B cell (primary cell): ENCODE results near the gene MRPL1. TPM values are rescaled to one million over a fixed set of nuclear protein-coding genes. Genes with fewer than 3 reads are reported as not detected.

ENCODE experiments used
- ATAC-seq: fragments of 200-7000 bp; cut with Tn5 transposase; one replicate; pipeline ENCODE4 v1.10.0; 2021; ENCODE audit warnings: low read depth, mild to moderate bottlenecking, moderate number of reproducible peaks, moderate library complexity
- CTCF ChIA-PET: fragments of 350-600 bp; sonication (Branson Sonifier 250); formaldehyde crosslinking; loops from one replicate; lab custom pipeline; 2021; ENCODE audit warnings: antibody characterized with exemption, inconsistent platforms; lab: Charles Lee
- POLR2A ChIA-PET: fragments of 350-600 bp; sonication (Branson Sonifier 250); formaldehyde crosslinking; loops from one replicate; lab custom pipeline; 2021; ENCODE audit warnings: antibody characterized with exemption; lab: Charles Lee
- DNase-seq: peaks from one replicate; pipeline ENCODE4 v3.0.0; 2013
- H2AFZ ChIP-seq: 2 replicates; pipeline ENCODE4 v1.6.1; 2012; ENCODE audit warnings: mild to moderate bottlenecking, low read depth, low read length; ENCODE audit not compliant: insufficient read depth, poor library complexity, severe bottlenecking
- H3K27ac ChIP-seq, 2 donors: 1 replicate in 1 of 2; 2 replicates in 1 of 2; pipeline ENCODE4 v1.5.1; 2012 to 2013; ENCODE audit warnings: low read length in 2 of 2, mild to moderate bottlenecking in 2 of 2, moderate library complexity in 1 of 2
- H3K27me3 ChIP-seq, 4 experiments: fragments of 200-600 bp in 1 of 4; sonication (generic) in 1 of 4; replicated peaks in 1 of 4; 1 replicate in 2 of 4; 2 replicates in 2 of 4; pipeline versions ENCODE4 v1.6.1 to v1.7.0; 2013 to 2016; ENCODE audit warnings: low read length in 3 of 4, mild to moderate bottlenecking in 2 of 4, mixed read lengths in 1 of 4, moderate library complexity in 1 of 4; ENCODE audit not compliant: insufficient read depth in 4 of 4, control insufficient read depth in 3 of 4; ENCODE audit errors: control extremely low read depth in 1 of 4
- H3K36me3 ChIP-seq, 2 experiments: replicated peaks in 1 of 2; 1 replicate in 1 of 2; 2 replicates in 1 of 2; pipeline versions ENCODE4 v1.6.1 to v1.7.1; 2013; ENCODE audit warnings: low read length in 1 of 2; ENCODE audit not compliant: insufficient read depth in 2 of 2, control insufficient read depth in 1 of 2; ENCODE audit errors: control extremely low read depth in 1 of 2, extremely low read depth in 1 of 2
- H3K4me1 ChIP-seq, 2 donors: fragments of 200-600 bp in 1 of 2; sonication (generic) in 1 of 2; 1 replicate in 1 of 2; 2 replicates in 1 of 2; pipeline versions ENCODE4 v1.5.1 to v1.6.1; 2013 to 2017; ENCODE audit warnings: low read length in 2 of 2; ENCODE audit not compliant: control insufficient read depth in 2 of 2, insufficient read depth in 2 of 2
- H3K4me2 ChIP-seq: replicated peaks from 2 replicates; pipeline ENCODE3; 2012; ENCODE audit warnings: mild to moderate bottlenecking, low read depth, low read length; ENCODE audit not compliant: poor library complexity, severe bottlenecking
- H3K4me3 ChIP-seq, 5 experiments: fragments of 200-600 bp in 1 of 5; sonication (generic) in 1 of 5; 1 replicate in 3 of 5; 2 replicates in 2 of 5; pipeline versions ENCODE4 v1.5.1 to v1.7.0; 2011 to 2016; ENCODE audit warnings: low read length in 4 of 5, mild to moderate bottlenecking in 4 of 5, low read depth in 2 of 5, control low read depth in 1 of 5, moderate library complexity in 1 of 5; ENCODE audit not compliant: insufficient read depth in 1 of 5; ENCODE audit errors: control extremely low read depth in 1 of 5, extremely low read depth in 1 of 5
- H3K79me2 ChIP-seq: fragments of 200-600 bp; sonication (generic); one replicate; pipeline ENCODE4 v1.6.0; 2016; ENCODE audit warnings: low read length; ENCODE audit not compliant: control insufficient read depth, insufficient read depth
- H3K9ac ChIP-seq: fragments of 200-600 bp; sonication (generic); 2 replicates; pipeline ENCODE4 v1.6.1; 2017; ENCODE audit warnings: mild to moderate bottlenecking, low read length, moderate library complexity
- H3K9me3 ChIP-seq, 3 donors: one replicate each; pipeline versions ENCODE4 v1.6.1 to v1.7.1; 2013; ENCODE audit warnings: low read length in 2 of 3; ENCODE audit not compliant: control insufficient read depth in 2 of 3, insufficient read depth in 1 of 3; ENCODE audit errors: control extremely low read depth in 1 of 3
- H4K20me1 ChIP-seq: 2 replicates; pipeline ENCODE4 v1.6.0; 2012; ENCODE audit warnings: mild to moderate bottlenecking, low read length; ENCODE audit not compliant: insufficient read depth, control insufficient read depth, poor library complexity, severe bottlenecking
- H3K27ac Mint-ChIP-seq: one replicate; pipeline ENCODE4 v1.8.0; 2021; ENCODE audit warnings: mixed read lengths
- H3K27me3 Mint-ChIP-seq: one replicate; pipeline ENCODE4 v1.8.0; 2021; ENCODE audit warnings: mixed read lengths
- H3K4me1 Mint-ChIP-seq: one replicate; pipeline ENCODE4 v1.8.0; 2021; ENCODE audit warnings: mixed read lengths
- H3K4me3 Mint-ChIP-seq: one replicate; pipeline ENCODE4 v1.8.0; 2021; ENCODE audit warnings: mixed read lengths
- H3K9me3 Mint-ChIP-seq: one replicate; pipeline ENCODE4 v1.8.0; 2022; ENCODE audit warnings: mixed read lengths; ENCODE audit not compliant: insufficient read depth
- EZH2 ChIP-seq: IDR thresholded peaks from 2 replicates; pipeline ENCODE4 v1.6.1; 2012; ENCODE audit warnings: borderline replicate concordance, low read depth, mild to moderate bottlenecking, moderate library complexity, low read length; ENCODE audit not compliant: insufficient read depth, poor library complexity, severe bottlenecking
- WGBS: methylation state at CpG from one replicate; pipeline ENCODE4 v1.1.5; 2013; ENCODE audit warnings: missing lambda C conversion rate; ENCODE audit not compliant: insufficient coverage; 5-methylcytosine and 5-hydroxymethylcytosine counted together
- intact Hi-C: fragments of 100-400 bp; cut with micrococcal nuclease; formaldehyde crosslinking; loops from one replicate; pipeline ENCODE4 v1.10.0; 2022
- polyA plus RNA-seq: library from polyadenylated mRNA; depleted of rRNA; stranded (reverse); fragments of >200 nt; gene quantifications from 2 replicates; pipeline ENCODE4 v1.2.3, GENCODE V29; 2012
- total RNA-seq, 2 donors: library from RNA; stranded (reverse); fragments of 120-200 nt in 1 of 2; gene quantifications; 1 replicate in 1 of 2; 2 replicates in 1 of 2; pipeline versions ENCODE4 v1.2.3 to v1.2.4, GENCODE V29; 2013 to 2022
- TF ChIP-seq, protein P1 (sequence below): fragments of 200-600 bp; IDR thresholded peaks from one replicate; pipeline ENCODE4 v1.8.0; 2022; ENCODE audit warnings: antibody characterized with exemption, mild to moderate bottlenecking

The MRPL1 gene
- total and polyA plus RNA-seq, 2 donors (not counting 1 experiment from before 2014, with no cell fraction given): 22.3 to 23.3 TPM

DNA sequence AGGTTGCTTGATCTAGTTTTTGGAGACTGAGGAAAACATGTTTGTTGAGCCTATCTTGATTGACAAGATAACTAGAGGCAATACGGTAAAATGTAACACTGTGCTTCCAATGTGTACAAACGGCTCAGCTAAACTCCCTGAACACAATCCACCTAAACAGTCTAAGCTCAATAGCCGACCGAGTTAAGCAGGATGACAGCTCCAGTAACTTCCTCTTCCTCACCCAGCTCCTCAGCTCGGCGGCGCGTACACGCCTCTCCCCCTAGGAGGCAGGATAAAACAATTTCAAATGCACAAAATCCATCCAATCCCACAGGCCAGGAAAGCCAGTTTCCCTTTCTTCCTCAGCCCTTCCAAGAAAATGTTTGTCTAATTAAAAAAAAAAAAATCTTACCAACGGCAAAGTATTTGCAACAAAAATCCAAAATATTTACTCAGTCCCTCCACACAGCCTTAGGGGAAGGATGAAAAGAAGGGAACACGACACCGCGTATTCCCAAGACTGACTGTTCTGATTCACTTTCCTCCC is 44.5 kb upstream of the MRPL1 start:
- peak overlapping the region; percentile 87 for H3K4me2 ChIP-seq
- Mint-ChIP-seq H3K4me3 (peak overlapping the region; percentile 99), H3K27ac (peak overlapping the region; percentile 97), H3K9me3 (no peaks in the 10 kb centered on the region), H3K27me3 (no peaks in the 10 kb centered on the region), H3K4me1 (peaks cover 65% of the 10 kb centered on the region)
- H4K20me1 ChIP-seq: peaks cover 33% of the 10 kb centered on the region
- H3K27me3 ChIP-seq: no peaks in the 10 kb centered on the region
- no peaks in the 10 kb centered on the region for H3K36me3 ChIP-seq
- WGBS: 0% methylated on average over 4 of the region's 13 CpGs
- DNase-seq (peak; percentile 78), ATAC-seq (peak; percentile 9)
- H3K4me1 ChIP-seq: peaks cover 42 to 54% of the 10 kb centered on the region in 2 donors
- ChIA-PET POLR2A (interaction anchor here (0.6 to 6.2 kb wide), 8 partner anchors 9 to 829 kb away, joined by 3 to 142 read pairs (median 4); partner anchors contain the start of gene MRPL1), CTCF (interaction anchor here (0.6 to 2.2 kb wide), 10 partner anchors 10 to 95 kb away, joined by 3 to 14 read pairs (median 3); partner anchors contain the start of gene MRPL1)
- H2AFZ ChIP-seq: peak overlapping the region; percentile 71
- no peaks in the 10 kb centered on the region for H3K9me3 ChIP-seq
- peak overlapping the region; percentile 80 to 98 (median 90) for H3K4me3 ChIP-seq
- H3K9ac ChIP-seq: peak overlapping the region; percentile 91
- peak overlapping the region; percentile 72 to 99 for H3K27ac ChIP-seq
- intact Hi-C loops: loop anchor here (1.0 to 10.0 kb wide), 4 partner anchors 17 to 663 kb away; partner anchors contain the start of gene CCNG2
- TF ChIP-seq EZH2: no peak
- TF ChIP-seq, protein P1, sequence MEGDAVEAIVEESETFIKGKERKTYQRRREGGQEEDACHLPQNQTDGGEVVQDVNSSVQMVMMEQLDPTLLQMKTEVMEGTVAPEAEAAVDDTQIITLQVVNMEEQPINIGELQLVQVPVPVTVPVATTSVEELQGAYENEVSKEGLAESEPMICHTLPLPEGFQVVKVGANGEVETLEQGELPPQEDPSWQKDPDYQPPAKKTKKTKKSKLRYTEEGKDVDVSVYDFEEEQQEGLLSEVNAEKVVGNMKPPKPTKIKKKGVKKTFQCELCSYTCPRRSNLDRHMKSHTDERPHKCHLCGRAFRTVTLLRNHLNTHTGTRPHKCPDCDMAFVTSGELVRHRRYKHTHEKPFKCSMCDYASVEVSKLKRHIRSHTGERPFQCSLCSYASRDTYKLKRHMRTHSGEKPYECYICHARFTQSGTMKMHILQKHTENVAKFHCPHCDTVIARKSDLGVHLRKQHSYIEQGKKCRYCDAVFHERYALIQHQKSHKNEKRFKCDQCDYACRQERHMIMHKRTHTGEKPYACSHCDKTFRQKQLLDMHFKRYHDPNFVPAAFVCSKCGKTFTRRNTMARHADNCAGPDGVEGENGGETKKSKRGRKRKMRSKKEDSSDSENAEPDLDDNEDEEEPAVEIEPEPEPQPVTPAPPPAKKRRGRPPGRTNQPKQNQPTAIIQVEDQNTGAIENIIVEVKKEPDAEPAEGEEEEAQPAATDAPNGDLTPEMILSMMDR: peak; percentile 53
- H3K79me2 ChIP-seq: peaks cover 58% of the 10 kb centered on the region
